GM18502 (cell line): Measurements from ENCODE around the gene CIAO3.
"Not testable (repeated sequence)": the region's sequence is repeated elsewhere in the genome, so short reads cannot be mapped to it uniquely, and the experiment has no call there.

Source experiments
- ATAC-seq: cut with Tn5 transposase; IDR thresholded peaks from one replicate; pipeline ENCODE4 v1.9.1; 2021; ENCODE audit warnings: mild to moderate bottlenecking; ENCODE audit not compliant: unreplicated experiment, poor library complexity

Gene CIAO3

DNA sequence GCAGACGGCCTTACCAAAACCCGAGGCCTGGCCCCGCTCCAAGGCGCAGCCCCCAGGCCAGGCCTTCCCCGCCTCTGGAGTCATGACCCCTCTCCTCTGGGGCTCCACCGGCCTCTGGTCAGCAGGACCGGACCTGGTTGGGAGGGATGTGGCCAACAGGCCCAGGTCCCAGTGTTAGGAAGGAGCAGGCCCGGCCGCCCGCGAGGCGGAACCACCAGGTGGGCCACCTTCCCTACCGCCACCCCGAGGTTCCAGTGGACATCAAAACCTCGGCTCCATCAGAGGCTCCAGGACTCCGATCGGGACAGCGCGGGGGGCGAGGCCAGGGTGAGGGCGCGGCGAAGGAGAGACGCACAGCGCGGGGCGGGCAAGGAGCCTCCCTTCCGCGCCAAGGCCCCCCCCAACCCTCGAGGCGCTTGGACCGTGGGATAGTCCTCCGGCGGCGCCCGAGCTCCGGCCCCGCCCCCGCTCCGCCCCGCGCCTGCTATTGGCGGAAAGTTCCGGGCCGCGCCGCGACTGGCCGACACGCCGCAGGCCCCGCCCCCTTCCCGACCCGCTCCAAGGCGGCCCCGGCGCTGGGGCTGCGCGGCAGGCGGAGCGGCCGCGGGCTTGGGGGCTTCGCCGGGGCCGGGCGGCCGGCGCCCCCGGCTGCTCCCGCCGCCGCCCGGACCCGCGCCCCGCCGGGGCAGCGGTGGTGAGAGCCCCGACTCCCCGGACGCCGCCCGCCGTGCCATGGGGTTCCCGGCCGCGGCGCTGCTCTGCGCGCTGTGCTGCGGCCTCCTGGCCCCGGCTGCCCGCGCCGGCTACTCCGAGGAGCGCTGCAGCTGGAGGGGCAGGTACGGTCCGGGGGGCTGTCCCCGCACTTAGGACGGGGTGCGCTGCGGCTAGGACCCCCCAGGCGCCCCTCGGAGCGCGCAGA lies 26.0 kb downstream of the CIAO3 start, which contains the start of gene METRN:
Gene METRN (plus strand): TSS at position 561 of the 919 bp plus-strand sequence. CDS start 172 bp downstream, at position 733.
- ATAC-seq = peak; percentile 77

DNA sequence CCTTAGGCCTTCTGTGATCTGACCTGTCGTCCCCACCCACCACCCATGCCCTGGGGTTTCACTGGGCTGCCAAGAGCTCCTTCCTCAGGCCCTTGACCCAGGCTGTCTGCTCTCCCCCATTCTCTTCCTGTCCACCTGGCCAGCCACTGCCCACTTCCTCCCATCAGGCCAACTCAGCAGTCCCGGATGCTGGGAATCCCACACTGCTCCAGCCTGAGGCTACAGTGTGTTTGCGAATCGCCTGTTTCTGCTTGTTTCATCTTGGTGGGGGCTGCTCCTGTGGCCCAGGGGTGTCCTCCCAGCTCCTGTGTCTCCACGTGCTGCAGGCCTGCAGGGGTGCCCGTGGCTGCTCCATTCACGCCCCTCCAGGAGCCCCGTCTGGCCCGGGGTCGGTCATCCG lies 26.7 kb downstream of the CIAO3 start:
- ATAC-seq = no peak

DNA sequence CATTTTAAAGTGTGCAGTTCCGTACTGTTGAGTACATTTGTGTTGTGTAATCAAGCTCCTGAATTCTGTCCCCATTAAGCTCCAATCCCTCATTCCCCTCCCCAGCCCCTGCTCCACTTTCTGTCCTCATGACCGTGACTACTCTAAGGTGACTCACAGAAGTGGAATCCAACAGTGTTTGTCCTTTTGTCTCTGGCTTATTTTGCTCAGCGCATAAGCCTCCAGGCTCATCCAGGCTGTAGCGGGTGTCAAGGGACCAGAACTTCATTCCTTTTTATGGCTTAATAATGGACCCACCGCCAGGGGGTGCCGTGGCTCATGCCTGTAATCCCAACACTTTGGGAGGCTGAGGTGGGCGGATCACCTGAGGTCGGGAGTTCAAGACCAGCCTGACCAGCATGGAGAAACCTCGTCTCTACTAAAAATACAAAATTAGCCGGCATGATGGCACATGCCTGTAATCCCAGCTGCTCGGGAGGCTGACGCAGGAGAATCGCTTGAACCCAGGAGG lies 28.0 kb downstream of the CIAO3 start:
- not testable (repeated sequence) for ATAC-seq

DNA sequence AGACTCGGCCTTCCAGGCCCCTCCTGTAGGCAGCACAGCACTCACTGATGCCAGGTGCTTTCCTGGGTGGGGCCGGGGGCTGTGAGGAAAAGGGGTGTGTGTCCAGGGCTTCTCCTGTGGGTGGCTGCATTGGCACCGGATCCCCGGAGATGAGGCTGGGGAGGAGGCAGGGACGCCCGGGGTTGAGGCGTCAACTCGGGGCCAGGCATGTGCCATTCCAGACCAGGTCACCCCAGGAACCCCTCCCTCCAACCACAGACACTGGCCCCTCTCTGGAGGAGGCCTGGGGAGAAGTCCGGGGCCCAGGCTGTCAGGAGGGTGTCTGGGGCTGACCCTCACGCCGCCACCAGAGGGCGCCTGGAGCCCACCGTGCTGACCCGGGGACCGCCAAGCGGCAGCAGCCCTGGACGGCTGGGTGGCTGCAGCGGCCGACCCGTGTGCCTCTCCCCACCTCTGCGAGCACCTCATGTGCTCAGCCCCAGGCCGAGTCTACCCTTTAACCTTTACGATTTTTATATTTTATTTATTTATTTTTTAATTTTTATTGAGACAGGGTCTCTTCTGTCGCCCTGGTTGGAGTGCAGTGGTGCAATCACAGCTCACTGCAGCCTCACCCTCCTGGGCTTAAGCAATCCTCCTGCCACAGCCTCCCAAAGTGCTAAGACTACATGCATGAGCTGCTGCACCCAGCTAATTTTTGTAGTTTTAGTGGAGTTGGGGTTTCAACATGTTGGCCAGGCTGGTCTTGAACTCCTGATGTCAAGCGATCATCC lies 29.1 kb downstream of the CIAO3 start:
- ATAC-seq = no peak

DNA sequence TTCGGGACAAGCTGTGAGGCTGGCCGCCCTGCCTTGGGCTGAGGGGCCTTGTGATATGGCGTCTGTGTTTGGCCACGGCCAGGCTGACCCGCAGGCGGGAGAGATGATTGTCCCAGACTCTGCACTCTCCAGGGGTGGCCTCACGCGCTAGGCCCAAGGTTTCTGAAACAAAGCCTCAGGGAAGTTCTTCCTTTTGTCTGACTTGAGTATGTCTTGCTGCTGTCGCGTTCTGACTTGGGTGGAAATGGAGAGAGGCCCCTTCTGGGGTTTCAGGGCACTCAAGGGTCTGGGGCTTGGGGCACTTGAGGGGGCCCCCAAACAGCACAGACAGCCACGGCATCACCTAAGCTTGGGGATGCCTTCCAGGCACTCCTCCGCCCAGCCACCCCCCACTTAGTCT lies 29.7 kb downstream of the CIAO3 start:
- no peak for ATAC-seq

DNA sequence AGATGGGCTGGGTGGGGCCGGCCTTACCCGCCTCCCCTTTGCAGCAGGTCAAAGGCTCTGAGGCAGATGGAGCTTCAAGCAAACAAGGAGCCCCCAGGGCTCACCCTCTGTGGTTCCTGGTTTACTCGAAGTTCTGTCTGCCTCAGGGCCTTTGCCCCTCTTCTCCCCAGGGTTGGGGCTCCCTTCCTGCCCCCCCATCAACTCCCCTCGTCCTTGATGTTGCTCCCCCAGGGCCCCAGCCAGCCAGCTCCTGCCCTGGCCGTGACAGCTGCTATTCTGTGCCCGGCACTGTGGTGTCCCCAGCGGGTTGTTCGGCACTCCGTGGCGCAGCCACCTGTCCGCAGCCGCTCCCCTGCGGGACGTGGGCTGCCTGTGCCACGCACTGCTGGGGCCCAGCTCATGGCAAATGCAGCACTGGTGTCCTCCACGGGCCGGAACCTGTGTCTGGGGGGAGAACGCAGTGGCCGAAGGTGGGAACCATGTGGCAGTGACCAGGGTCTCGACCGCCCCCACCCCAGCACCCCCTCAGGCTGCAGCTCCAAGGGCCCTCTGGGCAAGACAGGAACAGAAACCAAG lies 30.2 kb downstream of the CIAO3 start:
- no peak for ATAC-seq

DNA sequence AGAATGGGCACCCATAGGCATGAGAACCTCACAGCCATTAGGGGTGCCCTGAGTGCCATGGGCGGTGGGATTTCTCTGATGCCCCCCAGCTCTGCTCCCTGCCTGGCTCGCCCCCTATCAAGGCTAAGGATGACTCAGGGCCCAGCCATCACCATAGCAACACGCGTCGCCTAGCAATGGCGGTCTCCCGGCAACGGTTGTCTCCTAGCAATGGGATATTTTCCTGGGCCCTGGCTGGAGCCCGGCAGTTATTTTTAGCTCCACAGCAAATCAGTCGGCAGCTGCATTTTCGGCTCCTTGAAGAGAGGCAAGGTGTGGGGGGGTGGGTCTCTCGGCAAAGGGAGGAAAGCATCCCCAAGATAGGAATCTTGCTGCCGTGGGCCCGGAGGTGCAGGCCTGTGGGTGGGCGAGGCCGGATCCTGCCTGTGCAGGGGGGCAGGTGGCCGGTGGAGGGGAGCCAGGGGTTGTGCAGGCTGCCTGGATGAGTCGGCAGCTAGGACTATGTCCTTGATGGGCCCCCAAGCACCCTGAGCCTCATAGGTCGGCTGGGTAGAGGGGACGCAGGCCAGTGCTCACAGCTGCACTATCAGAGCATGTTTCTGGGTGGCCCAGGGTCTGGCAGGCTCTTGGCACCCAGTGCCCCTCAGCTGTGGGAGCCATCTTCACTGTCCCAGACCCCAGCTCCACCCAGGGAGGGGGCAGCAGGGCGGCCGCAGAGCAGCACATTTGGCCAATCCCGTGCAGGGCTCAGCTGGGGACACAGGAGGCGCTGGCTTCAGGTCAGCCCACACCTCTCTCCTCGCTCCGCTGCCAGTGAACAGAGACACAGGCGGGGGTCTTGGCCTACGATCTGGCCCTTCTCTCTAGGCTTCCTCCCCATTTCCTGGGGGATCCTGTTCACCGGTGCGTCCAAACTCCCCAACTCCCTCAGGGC lies 31.0 kb downstream of the CIAO3 start:
- ATAC-seq = no peak

DNA sequence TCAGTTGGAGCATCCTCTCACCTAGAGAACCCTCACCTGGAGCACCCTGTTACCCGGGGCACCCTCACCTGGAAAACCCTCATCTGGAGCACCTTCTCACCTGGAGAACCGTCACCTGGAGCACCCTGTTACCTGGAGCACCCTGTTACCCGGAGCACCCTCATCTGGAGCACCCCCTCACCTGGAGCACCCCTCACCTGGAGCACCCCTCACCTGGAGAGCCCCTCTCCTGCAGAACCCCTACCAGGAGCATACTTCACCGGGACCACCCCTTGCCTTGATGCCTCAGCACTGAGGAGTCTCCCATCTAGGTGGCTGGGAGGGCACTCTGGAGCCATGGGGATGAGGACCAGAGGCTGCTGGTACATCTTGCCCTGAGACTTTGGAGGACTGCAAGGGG lies 31.8 kb downstream of the CIAO3 start:
- no peak for ATAC-seq

DNA sequence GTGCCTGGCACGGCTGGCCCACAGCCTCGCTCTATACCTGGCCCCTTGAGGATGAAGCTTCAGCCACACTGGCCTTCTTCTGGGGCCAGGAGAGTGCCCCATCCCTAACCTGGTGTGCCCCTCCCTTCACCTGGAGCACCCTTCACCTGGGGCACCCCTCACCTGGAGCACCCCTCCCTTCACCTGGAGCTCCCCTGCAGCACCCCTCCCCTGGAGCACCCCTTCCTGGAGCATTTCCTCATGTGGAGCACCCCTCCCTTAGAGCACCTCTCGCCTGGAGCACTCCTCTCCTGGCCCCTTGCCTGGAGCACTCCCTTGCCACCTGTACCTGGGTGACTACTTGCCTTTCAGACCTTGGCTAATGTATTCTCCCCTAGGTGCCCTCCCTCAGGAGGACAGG lies 32.8 kb downstream of the CIAO3 start:
- no peak for ATAC-seq

DNA sequence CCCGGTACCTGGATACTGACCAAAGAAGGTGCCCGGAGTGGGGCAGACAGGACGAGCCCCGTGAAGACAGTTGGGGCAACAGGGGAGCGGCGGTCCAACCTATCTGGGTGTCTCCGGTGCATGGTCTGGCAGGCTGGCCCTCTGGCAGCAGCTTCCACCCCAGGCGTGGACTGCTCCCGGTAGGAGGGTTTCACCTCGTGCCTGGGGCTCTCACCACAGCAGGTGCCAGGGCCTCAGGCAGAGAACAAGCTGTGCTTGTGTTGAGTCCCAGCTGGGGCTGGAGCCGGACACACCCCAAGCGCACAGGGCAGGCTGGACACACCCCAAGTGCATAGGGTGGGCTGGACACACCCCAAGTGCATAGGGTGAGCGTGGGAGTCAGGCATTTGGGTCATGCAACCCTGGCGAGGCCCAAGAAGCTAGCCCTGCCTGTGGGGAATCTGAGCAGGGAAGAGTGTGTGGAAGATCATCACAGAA lies 33.7 kb downstream of the CIAO3 start:
- ATAC-seq = no peak

DNA sequence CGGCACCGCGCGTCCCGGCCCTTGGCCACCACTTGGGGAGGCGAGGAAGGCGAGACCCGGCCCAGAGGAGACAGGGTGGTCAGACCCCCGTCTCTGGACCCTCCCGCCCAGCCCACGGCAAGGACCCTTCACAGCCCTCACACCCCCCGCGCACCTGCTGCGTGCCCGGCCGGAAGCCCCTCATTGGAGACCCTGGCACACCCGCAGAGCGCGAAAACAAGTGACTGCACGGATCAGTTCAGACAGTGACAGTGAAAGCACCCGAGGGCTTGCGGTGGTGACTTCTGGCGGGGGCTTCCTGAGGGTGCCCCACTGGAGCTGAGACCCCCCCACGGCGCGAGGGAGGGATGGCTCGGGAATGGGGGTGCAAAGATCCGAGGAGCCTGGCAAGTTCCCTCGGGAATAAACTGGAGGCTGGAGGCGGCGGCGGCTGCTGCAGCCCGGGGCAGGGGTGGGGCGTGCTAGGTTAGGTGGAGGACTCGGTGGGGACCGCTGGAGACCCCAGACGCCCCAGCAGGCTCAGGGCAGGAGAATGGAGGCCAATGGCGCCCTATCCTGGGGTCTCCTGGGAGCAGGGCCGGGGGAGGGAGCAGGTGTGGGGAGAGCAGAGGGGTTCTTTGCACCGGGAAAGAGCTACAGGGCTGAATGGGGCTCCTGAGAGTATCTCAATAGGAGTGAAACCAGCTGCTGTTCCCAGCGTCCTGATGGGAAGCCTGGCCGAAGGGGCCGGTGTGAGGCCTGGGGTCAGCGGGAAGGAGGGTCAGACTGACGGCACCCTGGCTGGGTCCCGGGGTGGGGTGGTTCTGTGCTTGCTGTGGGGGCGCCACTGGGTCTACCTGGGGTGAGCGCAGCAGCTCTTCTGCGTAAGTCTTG lies 34.4 kb downstream of the CIAO3 start:
- ATAC-seq = no peak

DNA sequence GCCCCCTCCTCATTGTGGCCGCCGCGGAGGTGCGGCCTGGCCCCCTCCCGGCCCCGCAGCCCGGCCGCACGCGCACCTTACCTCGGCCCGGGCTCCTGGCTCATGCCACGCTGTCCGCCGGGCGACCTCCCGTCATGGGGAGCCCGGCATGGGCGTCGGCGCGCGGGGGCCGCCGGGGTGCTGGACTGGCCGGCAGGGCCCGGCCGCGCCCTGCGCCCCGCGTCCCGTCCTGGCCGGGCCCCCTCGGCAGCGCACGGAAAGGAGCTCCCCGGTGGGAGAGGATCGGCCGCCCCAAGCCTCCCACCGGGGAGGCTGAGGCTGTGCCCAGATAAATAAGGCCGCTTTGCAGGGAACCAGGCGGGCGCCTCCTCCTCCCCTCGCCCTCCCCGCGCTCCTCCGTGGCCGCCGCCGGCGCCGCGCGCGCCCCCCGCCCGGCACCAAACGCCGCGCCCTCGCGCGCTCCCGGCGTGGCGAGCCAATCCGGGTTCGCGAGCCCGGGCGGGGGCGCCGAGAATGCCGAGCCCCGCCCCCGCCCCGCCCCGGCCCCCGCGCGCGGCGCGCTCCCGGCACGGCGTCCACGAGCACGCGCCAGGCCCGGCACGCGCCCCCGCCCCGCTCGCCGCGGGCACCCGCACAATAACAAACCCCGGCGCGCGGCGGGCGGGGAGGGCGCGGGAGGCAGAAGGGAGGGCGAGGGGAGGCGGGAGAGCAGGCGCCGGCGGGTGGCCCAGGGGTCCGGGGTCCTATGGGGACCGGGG lies 35.2 kb downstream of the CIAO3 start, which contains the start of gene FBXL16:
Gene FBXL16 (minus strand): TSS at position 371 of the 758 bp plus-strand sequence. CDS start 8,396 bp downstream, outside the sequence.
- ATAC-seq = no peak

DNA sequence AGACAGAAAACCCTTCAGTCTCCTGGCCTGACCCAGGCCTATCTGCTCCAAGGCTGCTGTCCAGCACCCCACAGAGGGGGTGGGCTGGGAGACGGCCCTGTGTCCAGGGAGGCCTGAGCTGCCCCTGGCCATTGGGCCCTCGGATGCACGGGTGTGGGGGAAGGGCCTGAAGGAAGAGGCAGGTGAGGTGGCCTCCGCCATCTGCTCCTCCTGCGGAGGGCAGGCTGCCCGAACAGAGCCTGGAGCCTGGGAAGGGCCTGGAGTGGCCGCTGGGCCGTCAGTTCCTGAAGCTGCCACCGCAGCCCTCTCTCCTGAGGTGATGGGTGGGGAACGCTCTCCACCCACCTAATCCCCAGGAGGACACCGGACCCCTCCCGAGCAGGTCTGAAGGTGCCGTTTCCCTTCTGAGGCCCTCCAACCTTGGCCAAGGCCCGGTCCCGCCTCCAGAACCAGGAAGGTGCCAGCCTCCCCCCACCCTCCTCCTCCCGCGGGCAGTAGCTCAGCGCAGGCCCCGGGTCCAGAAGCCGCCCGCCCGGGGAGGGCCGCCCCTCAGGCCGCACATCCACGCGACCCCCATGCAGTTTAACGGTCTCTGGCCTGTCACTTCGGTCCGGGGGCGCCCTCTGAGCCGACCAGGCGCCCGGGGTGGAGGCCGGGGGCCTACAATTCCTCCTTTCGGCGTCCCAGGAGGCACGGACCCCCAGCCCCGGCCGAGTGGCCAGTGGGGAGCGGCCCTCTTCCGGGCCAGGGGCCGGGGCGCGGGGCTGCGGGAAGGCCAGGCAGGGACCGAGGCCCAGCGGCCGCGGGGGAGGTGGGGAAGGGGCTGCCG lies 36.0 kb downstream of the CIAO3 start:
- ATAC-seq = no peak

DNA sequence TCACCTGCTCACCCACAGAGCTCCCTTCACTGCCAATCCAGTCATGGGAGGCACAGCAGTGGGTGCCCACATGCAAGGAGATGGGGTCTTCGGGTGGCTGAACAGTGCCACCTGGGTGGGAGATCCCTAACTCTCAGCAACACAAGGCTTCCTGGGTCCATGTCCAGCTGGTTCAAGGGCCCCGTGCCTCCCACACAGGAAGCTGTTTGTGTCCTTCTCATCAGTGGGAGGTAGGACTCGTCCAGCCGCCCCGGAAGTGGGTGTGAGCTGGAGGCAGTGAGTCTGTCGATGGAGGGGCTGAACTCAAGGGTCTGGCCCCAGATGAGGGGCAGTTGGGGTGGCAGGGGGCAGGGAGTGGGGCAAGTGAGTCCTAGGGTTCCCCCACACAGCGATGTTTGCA lies 36.8 kb downstream of the CIAO3 start:
- no peak for ATAC-seq

DNA sequence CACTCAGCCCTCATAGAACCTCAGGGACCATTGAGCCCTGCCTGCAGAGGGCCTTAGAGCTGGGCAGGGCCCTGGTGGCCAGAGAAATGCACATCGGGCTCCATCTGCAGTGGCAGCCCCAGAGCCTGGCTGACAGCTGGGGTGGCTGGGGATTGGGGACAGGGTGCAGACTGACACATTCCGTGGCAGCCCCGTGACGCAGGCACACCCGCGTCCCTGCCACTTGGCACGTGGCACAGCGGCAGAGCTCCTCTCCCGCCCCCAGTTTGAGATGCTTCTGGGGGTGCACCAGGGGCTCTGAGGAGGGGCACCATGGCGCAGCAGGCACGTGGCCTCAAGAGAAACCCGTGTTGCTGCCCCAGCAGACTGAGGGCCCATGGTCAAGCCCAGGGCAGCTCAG lies 37.4 kb downstream of the CIAO3 start:
- ATAC-seq = no peak

DNA sequence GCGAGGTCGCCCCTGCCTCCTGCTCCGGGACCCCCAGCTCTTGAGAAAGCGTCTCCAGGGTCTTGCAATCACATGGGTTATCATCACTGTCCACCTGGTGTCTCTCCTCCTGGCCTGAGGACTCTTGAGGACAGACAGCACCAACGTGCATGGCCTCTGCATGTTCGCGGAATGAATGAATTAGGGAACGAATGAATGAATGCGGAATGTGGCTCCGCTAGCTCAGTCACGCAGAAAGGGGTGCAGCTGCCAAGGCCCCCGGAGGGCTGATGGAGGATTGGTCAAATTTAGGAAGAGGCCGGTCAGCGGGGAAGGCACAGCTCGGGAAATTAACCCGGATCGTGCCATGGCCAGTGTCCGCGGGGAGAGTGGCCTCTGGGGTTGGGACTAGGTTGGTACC lies 38.5 kb downstream of the CIAO3 start:
- no peak for ATAC-seq
